Subcutaneous adipose tissue (tissue), 4 donors: ENCODE measurements around the gene LRRC3. TPM values are rescaled to one million over a fixed set of nuclear protein-coding genes. Genes with fewer than 3 reads are reported as not detected.

Experiments used
- total RNA-seq, 4 donors: library from RNA; depleted of rRNA; stranded (reverse); fragments of >200 nt; gene quantifications; one replicate each; pipeline ENCODE4 v1.1.0, GENCODE V29; 2016
- TF ChIP-seq, protein P1 (sequence below): fragments of 450-650 bp; IDR thresholded peaks from one replicate; pipeline ENCODE4 v1.5.1; 2016; ENCODE audit warnings: low read depth, mild to moderate bottlenecking, control low read depth, antibody characterized with exemption, moderate library complexity

The LRRC3 gene
- total RNA-seq, 4 donors from 2014 or later = 0.98 to 4.2 (median 3.0) TPM

DNA sequence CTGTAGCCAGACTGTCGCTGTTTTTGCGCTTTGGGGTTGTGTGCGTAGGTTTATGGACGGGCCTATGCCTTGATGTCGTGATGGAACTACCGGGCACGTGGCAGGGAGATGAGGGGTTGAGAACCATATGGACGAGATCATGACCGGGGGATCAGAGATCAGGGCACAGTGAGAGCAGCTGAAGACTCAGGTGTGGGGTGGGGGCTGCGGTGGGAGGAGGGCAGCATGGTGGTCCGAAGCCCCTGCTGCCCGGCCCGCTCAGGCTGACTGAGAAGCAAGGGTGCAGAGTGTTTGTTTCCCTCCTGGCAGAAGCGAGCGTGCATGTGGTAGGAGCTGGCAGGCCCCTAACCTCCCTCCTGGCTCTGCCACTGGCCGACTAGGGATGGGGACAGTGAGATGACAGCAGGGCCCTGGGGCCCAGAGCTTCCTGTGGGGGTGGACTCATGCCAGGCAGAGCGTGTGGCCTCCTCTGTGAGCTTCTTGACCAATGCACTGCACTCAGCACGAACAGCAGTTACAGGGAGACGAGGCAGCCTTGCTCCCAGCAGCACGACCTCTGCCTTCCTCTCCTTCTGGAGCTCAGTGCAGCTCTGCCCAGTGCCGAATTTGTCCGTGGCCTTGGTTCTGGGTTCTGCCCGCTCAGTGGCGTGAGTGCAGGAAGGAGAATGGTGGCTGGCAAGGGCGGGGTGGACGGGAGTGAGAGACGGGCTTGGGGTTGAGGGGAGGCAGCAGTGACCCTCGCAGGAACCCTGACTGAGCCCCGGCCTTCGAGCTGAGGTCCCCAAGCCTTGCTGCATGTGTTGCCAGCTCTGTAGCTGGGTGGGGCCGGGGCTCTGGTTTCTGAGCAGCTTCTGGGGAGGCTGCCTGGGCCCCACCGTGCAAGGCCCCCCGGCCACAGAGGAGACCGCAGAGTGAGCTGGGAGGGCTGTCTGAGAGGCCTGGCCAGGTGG, 22.2 kb upstream of the LRRC3 start:
- TF ChIP-seq, protein P1, sequence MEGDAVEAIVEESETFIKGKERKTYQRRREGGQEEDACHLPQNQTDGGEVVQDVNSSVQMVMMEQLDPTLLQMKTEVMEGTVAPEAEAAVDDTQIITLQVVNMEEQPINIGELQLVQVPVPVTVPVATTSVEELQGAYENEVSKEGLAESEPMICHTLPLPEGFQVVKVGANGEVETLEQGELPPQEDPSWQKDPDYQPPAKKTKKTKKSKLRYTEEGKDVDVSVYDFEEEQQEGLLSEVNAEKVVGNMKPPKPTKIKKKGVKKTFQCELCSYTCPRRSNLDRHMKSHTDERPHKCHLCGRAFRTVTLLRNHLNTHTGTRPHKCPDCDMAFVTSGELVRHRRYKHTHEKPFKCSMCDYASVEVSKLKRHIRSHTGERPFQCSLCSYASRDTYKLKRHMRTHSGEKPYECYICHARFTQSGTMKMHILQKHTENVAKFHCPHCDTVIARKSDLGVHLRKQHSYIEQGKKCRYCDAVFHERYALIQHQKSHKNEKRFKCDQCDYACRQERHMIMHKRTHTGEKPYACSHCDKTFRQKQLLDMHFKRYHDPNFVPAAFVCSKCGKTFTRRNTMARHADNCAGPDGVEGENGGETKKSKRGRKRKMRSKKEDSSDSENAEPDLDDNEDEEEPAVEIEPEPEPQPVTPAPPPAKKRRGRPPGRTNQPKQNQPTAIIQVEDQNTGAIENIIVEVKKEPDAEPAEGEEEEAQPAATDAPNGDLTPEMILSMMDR = no peak

DNA sequence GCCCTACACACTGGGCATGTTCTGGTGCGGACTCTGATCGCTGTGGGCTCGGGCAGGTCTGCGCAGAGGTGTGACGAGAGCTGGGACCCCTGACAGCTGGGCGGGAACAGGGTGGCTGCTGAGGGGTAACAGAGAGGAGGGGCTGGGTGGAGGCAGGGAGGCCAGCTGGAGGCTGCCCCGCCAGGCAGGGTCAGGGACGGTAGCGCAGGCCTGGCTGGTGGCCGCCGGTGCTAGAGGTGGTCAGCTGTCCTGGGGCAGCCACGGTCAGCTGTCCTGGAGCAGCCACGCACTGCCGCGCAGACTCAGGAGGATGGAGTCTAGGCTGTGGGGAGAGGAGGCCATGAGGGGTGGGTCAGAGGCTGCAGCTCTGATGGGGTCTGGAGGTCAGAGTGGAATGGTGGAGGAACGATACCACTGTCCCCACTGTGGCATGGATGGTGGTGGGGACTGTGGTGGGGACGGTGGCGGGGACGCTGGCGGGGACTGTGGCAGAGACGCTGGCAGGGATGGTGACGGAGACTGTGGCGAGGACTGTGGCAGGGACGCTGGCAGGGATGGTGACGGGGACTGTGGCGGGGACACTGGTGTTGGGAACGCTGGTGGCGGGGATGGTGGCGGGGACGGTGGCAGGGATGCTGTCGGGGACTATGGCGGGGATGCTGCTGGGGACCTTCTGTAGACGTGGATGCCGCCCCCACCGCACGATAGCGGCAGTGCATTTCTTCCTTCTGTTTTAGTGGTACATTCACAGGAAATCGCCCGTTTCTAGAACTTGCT, 21.3 kb upstream of the LRRC3 start:
- TF ChIP-seq, protein P1 = no peak

DNA sequence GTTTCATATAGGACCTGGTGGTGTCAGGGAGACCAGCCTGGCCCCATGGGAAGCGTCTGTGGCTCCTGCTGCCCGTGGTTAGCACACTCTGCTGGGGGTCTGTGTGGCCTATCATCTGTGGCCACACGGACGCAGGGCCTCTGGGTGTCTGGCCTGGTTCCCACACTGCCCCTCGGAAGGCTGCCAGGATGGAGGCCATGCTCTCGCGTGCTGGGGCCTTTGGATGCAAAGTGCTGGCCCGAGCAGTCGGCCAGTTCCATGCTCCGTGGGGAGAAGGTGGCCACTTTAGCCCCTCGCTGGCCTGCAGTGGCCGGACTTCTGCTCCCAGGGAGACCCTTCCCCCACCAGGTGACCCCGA, 20.8 kb upstream of the LRRC3 start:
- TF ChIP-seq, protein P1 = no peak

DNA sequence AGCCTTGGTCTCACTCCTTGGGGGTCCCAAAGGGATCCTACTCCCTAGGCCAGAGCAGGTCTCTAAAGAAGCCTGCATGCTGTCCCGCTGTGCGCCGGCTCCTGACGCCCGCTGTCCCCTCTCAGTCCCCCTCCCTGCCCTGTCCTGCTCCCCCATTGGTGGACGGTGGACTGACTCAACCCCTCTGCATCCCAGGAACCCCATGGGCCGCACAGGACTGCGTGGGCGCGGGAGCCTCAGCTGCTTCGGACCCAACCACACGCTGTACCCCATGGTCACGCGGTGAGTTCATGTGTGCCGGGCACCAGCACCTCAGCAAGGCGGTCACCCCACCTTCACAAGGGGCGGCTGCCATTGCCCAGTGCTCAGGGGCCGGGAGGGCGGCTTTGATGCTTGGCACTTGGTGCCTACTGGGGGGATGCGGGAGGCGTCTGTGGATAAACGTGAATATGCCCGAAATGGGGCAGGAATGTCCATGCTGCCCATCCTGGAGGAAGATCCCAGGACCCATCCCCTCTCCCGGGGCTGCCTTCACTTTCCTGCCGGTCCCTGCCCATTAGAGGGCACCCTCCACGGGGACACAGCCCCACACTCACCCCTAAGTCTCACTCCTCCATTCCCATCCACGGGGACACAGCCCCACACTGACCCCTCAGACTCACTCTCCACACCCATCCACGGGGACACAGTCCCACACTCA, 20.2 kb upstream of the LRRC3 start:
- TF ChIP-seq, protein P1 = no peak

DNA sequence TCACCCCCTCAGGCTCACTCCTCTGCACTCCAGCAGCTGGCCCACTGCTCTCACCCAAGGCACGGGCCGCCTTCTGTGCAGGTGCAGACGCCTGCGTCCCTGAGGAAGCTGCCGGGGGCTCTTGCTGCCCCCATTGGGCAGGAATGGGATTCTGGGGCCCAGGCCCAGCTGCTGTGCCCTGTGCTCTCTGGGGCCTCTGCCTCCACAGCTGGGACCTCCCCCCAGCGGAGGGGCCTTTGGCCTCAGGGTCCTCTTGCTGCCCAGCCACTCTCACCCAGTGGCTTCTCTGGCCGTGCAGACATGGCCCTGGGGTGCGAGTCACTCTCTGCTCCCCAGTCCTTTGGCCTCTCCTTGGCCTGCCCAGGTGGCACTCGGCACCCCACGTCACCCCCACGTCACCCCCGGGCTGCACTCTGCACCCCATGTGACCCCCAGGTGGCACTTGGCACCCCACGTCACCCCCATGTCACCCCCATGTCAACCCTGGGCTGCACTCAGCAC, 19.1 kb upstream of the LRRC3 start:
- TF ChIP-seq, protein P1 = no peak

DNA sequence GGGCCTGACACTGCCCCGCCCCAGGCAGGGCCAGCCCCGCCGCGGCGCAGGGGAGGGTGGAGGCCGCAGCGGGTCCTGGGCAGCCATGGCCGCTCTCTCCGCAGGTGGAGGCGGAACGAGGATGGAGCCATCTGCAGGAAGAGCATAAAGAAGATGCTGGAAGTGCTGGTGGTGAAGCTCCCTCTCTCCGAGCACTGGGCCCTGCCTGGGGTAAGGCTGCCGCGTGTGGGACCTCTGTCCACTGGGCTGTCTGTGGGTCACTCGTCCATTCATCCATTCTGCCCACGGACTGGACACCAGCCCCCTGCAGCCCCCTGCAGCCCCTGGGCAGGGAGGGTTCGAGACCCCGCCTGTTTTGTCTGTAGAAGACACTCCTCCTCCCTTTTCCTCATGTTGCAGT, 18.4 kb upstream of the LRRC3 start:
- TF ChIP-seq, protein P1 = no peak
